ENCODE data around the gene RHOH.

GRCh38 chr4:40288566-40288965 is 91.7 kb downstream of the RHOH start:
- TF ChIP-seq CTCF (IDR thresholded peaks at IDR 0.05 in 4 of 5, conservative IDR thresholded peaks at IDR 0.05 in 1 of 5): no peak
- TF ChIP-seq POLR2A (IDR thresholded peaks at IDR 0.05): no peak
